Transverse colon (tissue), 4 donors: Measurements from ENCODE around the gene APOC4. TPM values are rescaled to one million over a fixed set of nuclear protein-coding genes. Genes with fewer than 3 reads are reported as not detected.

Source experiments
- DNase-seq: peaks from one replicate; pipeline ENCODE4 v3.0.0-alpha.2; 2019
- H3K27ac ChIP-seq, 4 donors: fragments of 200-600 bp; sonication (generic); 2 replicates each; pipeline ENCODE4 v1.5.1; 2016 to 2018; ENCODE audit warnings: inconsistent platforms in 4 of 4
- H3K27me3 ChIP-seq: fragments of 200-600 bp; sonication (generic); 2 replicates; pipeline ENCODE4 v1.5.1; 2017; ENCODE audit warnings: inconsistent platforms
- H3K36me3 ChIP-seq, 4 donors: fragments of 200-600 bp; sonication (generic); 2 replicates each; pipeline ENCODE4 v1.5.1; 2017 to 2019; ENCODE audit warnings: inconsistent platforms in 4 of 4
- H3K4me1 ChIP-seq, 4 donors: fragments of 200-600 bp; sonication (generic); 2 replicates each; pipeline ENCODE4 v1.5.1; 2017 to 2020; ENCODE audit warnings: inconsistent platforms in 4 of 4
- H3K4me3 ChIP-seq, 4 donors: fragments of 200-600 bp; sonication (generic); 1 replicate in 1 of 4; 2 replicates in 3 of 4; pipeline versions ENCODE4 v1.5.1 to v1.6.1; 2017 to 2019; ENCODE audit warnings: inconsistent platforms in 4 of 4
- H3K9me3 ChIP-seq, 2 donors: fragments of 200-600 bp; sonication (generic); 2 replicates each; pipeline ENCODE4 v1.5.1; 2017 to 2019; ENCODE audit warnings: inconsistent platforms in 2 of 2
- CTCF ChIP-seq, 5 experiments: fragments of 200-600 bp in 3 of 5; fragments of 450-650 bp in 2 of 5; sonication (generic) in 3 of 5; IDR thresholded peaks; 1 replicate in 2 of 5; 2 replicates in 3 of 5; pipeline ENCODE4 v1.5.1; 2016 to 2017; ENCODE audit warnings: antibody characterized with exemption in 5 of 5, inconsistent platforms in 3 of 5, mild to moderate bottlenecking in 2 of 5, moderate library complexity in 1 of 5
- EP300 ChIP-seq: sonication (generic); formaldehyde crosslinking; IDR thresholded peaks from one replicate; pipeline ENCODE4 v1.6.1; 2017; ENCODE audit warnings: antibody characterized with exemption, low read depth
- POLR2A ChIP-seq: fragments of 450-650 bp; IDR thresholded peaks from one replicate; pipeline ENCODE4 v1.6.1; 2016; ENCODE audit warnings: antibody characterized with exemption, mild to moderate bottlenecking, moderate library complexity
- POLR2AphosphoS5 ChIP-seq, 3 donors: sonication (generic); formaldehyde crosslinking; IDR thresholded peaks; one replicate each; pipeline ENCODE4 v1.6.1; 2016; ENCODE audit warnings: antibody characterized with exemption in 3 of 3
- WGBS, 2 donors: methylation state at CpG; one replicate each; pipeline ENCODE4 v1.1.5; 2018; ENCODE audit warnings: low coverage in 1 of 2; 5-methylcytosine and 5-hydroxymethylcytosine counted together
- in situ Hi-C, 4 donors: fragments of 200-750 bp; cut with MboI; loops; one replicate each; pipeline versions ENCODE4 v1.15.0 to v1.15.1; 2017; ENCODE audit warnings: low sequenced_read_pairs in 3 of 4, low pct_ligation_motif_present in 1 of 4, low pct_unique_long_range_greater_than_20kb in 1 of 4
- intact Hi-C: fragments of 100-400 bp; cut with DNase I; formaldehyde crosslinking; loops from one replicate; pipeline ENCODE4 v1.15.1; 2023; ENCODE audit warnings: low total_unique reads
- total RNA-seq, 4 donors: library from RNA; depleted of rRNA; stranded (reverse); fragments of >200 nt; gene quantifications; one replicate each; pipeline ENCODE4 v1.1.0, GENCODE V29; 2016

APOC4 gene, protein sequence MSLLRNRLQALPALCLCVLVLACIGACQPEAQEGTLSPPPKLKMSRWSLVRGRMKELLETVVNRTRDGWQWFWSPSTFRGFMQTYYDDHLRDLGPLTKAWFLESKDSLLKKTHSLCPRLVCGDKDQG
- total RNA-seq = not detected

DNA sequence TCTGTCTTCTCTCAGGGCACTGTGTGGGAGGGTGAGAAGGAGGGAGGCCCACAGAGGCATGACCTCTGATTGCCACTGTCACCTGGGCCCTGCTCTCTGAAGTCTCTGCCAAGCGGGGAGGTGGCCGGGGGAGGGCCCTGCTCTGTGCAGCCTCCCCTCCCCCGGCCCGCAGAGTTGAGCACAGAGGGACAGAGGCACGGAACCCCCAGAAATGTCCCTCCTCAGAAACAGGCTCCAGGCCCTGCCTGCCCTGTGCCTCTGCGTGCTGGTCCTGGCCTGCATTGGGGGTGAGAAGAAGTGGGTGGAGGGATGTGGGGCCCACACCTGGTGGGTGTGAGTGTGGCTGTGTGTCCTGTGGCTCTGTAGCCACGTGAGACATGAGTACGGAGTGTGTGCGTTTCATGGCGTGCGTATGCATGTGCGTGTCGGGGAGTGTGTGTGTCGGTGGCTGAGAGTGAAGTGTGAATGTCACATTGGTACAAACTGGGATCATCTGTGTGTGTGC, at the start of gene APOC4:
Gene APOC4, plus strand, starts transcription at position 171 of the 505 bp plus-strand sequence. Its CDS starts 41 bp downstream, at position 212.
- in situ Hi-C loops = no loop called here
- 83 to 91% methylated on average over 8 to 14 of the region's 14 CpGs for WGBS, 2 donors
- intact Hi-C loops = loop anchor here (5.0 kb wide), 1 partner anchor 35 kb away; the partner anchor contains the start of gene APOE

GRCh38 chr19:44892932-44893331, 49.1 kb upstream of the APOC4 start:
- peaks cover 16 to 21% (median 19%) of the 10 kb centered on the region in 4 donors for H3K4me1 ChIP-seq
- no peaks in the 10 kb centered on the region for H3K9me3 ChIP-seq
- H3K27ac ChIP-seq = no peak overlapping the region
- intact Hi-C loops (no loop called here), in situ Hi-C loops (no loop called here)
- 91% methylated on average over 7 of the region's 7 CpGs; no CpG with 5 or more reads in 1 of the 2 donors for WGBS, 2 donors
- no peaks in the 10 kb centered on the region for H3K27me3 ChIP-seq
- TF ChIP-seq CTCF (IDR thresholded peaks at IDR 0.05) (no peak), POLR2AphosphoS5 (IDR thresholded peaks at IDR 0.05) (no peak), EP300 (no peak), POLR2A (no peak)
- no peak overlapping the region for H3K4me3 ChIP-seq
- peaks cover 0 to 30% (median 7%) of the 10 kb centered on the region in 4 donors for H3K36me3 ChIP-seq
- DNase-seq = no peak

More for the DNA sequence above, at the start of gene APOC4:
- Histone ChIP-seq H3K27me3 (no peaks in the 10 kb centered on the region), H3K4me1 (no peaks in the 10 kb centered on the region), H3K4me3 (no peak within 1 kb of the TSS), H3K27ac (no peak within 1 kb of the TSS), H3K36me3 (no peaks in the 10 kb centered on the region), H3K9me3 (no peaks in the 10 kb centered on the region)
- no peak for DNase-seq
- TF ChIP-seq POLR2AphosphoS5 (IDR thresholded peaks at IDR 0.05) = no peak

- WGBS, 2 donors = 93% methylated on average over 17 of the region's 18 CpGs; no CpG with 5 or more reads in 1 of the 2 donors
- intact Hi-C loops = no loop called here
- no peaks in the 10 kb centered on the region for H3K9me3 ChIP-seq
- no peak overlapping the region for H3K4me3 ChIP-seq
- TF ChIP-seq POLR2A (no peak), EP300 (no peak), POLR2AphosphoS5 (IDR thresholded peaks at IDR 0.05) (no peak), CTCF (IDR thresholded peaks at IDR 0.05) (no peak)
- H3K36me3 ChIP-seq = peaks cover 0 to 34% (median 8%) of the 10 kb centered on the region in 4 donors
- H3K4me1 ChIP-seq = peaks cover 16 to 21% (median 19%) of the 10 kb centered on the region in 4 donors
- no peak overlapping the region for H3K27ac ChIP-seq
- no peak for DNase-seq
- in situ Hi-C loops = no loop called here
- no peaks in the 10 kb centered on the region for H3K27me3 ChIP-seq
Measured at GRCh38 chr19:44893332-44894051, 48.5 kb upstream of the APOC4 start.

DNA sequence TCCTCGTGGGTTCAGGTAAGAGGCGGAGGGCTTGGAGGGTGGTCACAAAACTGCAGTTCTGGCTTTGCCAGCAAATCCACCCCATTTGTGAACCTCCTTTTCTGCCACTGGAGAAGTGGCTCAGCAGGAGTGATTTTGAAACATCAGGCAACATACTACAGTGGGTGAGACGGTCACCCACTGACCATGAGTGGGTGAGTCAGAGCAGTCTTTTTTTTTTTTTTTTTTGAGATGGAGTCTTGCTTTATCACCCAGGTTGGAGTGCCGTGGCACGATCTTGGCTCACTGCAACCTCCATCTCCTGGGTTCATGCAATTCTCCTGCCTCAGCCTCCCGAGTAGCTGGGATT, 48.0 kb upstream of the APOC4 start:
- Histone ChIP-seq H3K4me1 (peaks cover 16 to 21% (median 19%) of the 10 kb centered on the region in 4 donors), H3K36me3 (peaks cover 0 to 34% (median 8%) of the 10 kb centered on the region in 4 donors), H3K27me3 (no peaks in the 10 kb centered on the region), H3K9me3 (no peaks in the 10 kb centered on the region), H3K27ac (no peak overlapping the region), H3K4me3 (no peak overlapping the region)
- DNase-seq = no peak
- in situ Hi-C loops = no loop called here
- intact Hi-C loops = no loop called here
- no peak for TF ChIP-seq POLR2AphosphoS5 (IDR thresholded peaks at IDR 0.05)
- TF ChIP-seq POLR2A = no peak
- TF ChIP-seq CTCF (IDR thresholded peaks at IDR 0.05) = no peak
- no peak for TF ChIP-seq EP300
- WGBS, 2 donors = 97 to 100% methylated on average over 1 to 6 of the region's 6 CpGs
